GM12874 (cell line): Measurements from ENCODE around the gene ZNF530.

Experiments
- TF ChIP-seq, protein P1 (sequence below): IDR thresholded peaks from 2 replicates; pipeline ENCODE4 v1.5.1; 2011; ENCODE audit warnings: low read depth, mild to moderate bottlenecking, control low read depth, low read length, moderate library complexity; ENCODE audit not compliant: insufficient read depth

Gene ZNF530

DNA sequence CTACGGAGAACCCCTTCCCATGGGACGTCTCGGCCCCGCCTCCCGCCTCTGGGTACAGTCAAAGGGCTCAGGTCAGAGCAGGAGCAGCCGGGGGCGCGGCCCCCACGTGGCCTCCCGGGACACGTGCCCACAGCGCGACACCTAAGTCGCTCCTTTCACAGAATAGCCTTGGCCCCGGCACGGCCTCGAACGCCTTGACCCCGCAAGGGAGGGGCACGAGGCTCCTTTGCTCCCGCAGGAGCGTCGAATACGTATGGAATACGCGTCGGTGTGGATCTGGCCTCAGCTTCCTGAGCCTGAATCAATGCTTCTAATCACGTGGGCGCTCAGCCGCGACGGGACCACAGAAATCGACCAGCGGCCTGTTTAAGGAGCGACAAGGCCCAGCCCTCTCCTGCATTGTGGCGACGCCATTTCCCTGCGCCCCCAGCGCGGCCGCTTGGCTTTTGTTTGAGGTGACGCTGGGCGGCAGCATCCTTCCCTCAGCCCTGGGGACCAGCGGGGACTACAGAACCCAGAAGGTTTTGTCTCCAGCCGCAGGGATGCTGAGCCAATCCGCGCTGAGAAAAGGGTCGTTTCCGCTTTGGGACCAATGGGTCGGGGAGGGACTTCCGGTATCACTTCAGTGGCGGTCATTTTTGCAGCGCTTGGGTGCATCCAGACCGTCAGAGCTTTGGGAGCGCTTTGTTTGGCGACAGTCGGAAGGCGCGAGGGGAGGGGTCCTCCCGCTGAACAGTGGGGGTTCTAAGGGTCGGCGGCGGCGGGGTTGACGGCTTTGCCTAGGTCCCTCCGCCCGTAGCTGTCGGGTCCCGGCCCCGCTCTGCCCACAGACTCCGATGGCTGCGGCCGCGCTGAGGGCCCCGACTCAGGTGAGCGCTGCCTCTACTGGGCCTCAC is 15.9 kb upstream of the ZNF530 start, which contains the start of gene ZIK1:
Gene ZIK1 (plus strand): TSS at position 625 of the 896 bp plus-strand sequence. CDS start 212 bp downstream, at position 837.
- TF ChIP-seq, protein P1, sequence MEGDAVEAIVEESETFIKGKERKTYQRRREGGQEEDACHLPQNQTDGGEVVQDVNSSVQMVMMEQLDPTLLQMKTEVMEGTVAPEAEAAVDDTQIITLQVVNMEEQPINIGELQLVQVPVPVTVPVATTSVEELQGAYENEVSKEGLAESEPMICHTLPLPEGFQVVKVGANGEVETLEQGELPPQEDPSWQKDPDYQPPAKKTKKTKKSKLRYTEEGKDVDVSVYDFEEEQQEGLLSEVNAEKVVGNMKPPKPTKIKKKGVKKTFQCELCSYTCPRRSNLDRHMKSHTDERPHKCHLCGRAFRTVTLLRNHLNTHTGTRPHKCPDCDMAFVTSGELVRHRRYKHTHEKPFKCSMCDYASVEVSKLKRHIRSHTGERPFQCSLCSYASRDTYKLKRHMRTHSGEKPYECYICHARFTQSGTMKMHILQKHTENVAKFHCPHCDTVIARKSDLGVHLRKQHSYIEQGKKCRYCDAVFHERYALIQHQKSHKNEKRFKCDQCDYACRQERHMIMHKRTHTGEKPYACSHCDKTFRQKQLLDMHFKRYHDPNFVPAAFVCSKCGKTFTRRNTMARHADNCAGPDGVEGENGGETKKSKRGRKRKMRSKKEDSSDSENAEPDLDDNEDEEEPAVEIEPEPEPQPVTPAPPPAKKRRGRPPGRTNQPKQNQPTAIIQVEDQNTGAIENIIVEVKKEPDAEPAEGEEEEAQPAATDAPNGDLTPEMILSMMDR: no peak

DNA sequence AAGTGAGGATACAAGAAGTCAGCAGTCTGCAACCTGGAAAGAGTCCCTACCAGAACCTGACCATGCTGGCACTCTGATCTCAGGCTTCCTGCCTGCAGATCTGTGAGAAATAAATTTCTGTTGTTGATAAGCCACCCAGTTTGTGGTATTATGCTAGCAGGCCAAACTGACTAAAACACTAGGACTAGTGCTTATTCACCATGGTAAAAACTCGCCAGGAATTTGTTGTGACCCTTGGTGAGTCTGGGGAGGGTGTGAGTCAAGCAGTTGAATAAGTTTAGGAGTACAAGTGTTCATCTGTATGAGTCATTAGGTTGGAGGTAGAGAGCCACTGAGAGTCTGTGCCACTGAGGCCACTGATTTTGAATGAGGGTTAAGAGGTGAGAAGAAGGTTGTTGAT is 12.2 kb upstream of the ZNF530 start:
- TF ChIP-seq, protein P1: no peak

DNA sequence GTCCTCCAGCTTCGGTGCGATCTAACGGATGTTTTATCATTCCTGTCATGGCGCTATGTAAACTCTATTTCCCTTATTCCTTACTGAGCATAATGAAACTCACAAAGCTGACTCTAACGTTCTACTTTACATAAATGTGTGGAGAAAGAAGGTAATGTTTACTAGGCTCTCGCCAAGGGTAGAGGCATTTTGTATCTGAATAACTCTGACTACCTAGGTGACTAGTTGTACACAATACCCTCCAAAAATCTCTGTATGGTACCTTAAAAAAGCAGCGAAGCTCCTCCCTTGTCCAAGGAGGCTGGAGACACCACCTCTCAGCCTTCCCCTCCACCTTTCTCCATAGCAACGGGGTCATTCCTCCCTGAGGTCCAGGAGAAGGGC is 316 bp upstream of the ZNF530 start:
- TF ChIP-seq, protein P1: no peak

DNA sequence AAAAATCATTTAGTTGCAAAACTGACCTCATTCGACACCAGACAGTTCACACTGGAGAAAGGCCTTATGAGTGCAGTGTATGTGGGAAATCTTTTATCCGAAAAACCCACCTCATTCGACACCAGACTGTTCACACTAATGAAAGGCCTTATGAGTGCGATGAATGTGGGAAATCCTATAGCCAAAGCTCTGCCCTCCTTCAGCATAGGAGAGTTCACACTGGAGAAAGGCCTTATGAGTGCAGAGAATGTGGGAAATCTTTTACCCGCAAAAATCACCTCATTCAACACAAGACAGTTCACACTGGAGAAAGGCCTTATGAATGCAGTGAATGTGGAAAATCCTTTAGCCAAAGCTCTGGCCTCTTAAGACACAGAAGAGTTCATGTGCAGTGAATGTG is 7.2 kb downstream of the ZNF530 start:
- TF ChIP-seq, protein P1: no peak

DNA sequence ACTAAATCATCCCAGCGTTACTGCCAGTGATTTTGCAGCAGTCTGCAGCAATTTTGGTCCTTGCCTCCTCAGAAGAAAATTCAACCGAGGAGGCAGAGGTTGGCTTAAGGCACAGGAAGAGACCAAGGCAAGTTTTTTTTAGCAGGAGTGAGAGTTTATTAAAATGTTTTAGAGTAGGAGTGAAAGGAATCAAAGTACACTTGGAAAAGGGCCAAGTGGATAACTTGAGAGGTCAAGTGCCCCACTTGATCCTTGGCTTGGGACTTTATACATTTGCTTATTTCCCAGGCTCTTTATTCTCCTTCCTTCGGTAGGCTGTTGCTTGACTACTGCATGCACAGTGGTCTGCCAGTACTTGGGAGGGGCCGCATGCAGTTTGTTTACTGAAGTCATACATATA is 11.4 kb downstream of the ZNF530 start:
- TF ChIP-seq, protein P1: no peak

GRCh38 chr19:57613941-57614743 is 14.5 kb downstream of the ZNF530 start, which contains the start of gene ZNF134:
TSS of gene ZNF134 (plus strand) at chr19:57614242. CDS start at chr19:57619469, 5,227 bp downstream.
- TF ChIP-seq, protein P1: no peak

DNA sequence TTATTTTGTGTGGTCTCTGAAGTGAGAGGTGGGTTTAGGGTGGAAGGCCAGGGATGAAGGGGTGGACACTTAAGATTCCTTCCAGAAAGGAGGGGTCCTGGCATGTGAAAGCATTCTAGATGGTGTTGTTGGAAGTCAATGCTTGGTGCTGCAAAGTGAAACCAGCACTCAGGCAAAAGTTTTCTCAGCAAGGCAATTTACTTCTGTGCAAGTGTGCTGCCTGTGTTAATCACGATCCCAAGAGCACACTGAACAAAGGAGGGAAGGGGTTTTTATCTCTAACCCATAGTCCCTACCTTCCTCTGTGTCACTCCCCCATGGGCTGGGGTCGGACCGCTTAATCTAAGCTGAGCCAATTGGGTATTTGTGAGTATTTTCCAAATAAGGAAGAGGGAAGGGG is 15.7 kb downstream of the ZNF530 start:
- TF ChIP-seq, protein P1: no peak
